Upper lobe of left lung (tissue), 6 donors: ENCODE results near the gene RBM23. TPM values are rescaled to one million over a fixed set of nuclear protein-coding genes. Genes with fewer than 3 reads are reported as not detected.
A peak's percentile ranks its signal among the peaks of the same experiment; 100 is the strongest.

ENCODE experiments used
- ATAC-seq, 2 donors: fragments of 200-7000 bp; cut with Tn5 transposase; one replicate each; pipeline ENCODE4 v1.9.1; 2022; ENCODE audit warnings: mild to moderate bottlenecking in 2 of 2, moderate library complexity in 2 of 2; ENCODE audit not compliant: low FRiP score in 2 of 2
- DNase-seq, 2 donors: peaks; one replicate each; pipeline ENCODE4 v3.0.0-alpha.2; 2019 to 2020
- H3K27ac ChIP-seq, 4 donors: fragments of 200-600 bp; sonication (generic); one replicate each; pipeline ENCODE4 v1.5.1; 2016 to 2019
- H3K27me3 ChIP-seq, 4 donors: fragments of 200-600 bp; sonication (generic); one replicate each; pipeline ENCODE4 v1.5.1; 2017 to 2019
- H3K36me3 ChIP-seq, 4 donors: fragments of 200-600 bp; sonication (generic); one replicate each; pipeline ENCODE4 v1.5.1; 2016 to 2019
- H3K4me1 ChIP-seq, 4 donors: fragments of 200-600 bp; sonication (generic); one replicate each; pipeline ENCODE4 v1.5.1; 2018 to 2019
- H3K4me3 ChIP-seq, 4 donors: fragments of 200-600 bp; sonication (generic); one replicate each; pipeline ENCODE4 v1.5.1; 2017 to 2019; ENCODE audit warnings: mild to moderate bottlenecking in 2 of 4, moderate library complexity in 1 of 4
- H3K9me3 ChIP-seq, 4 donors: fragments of 200-600 bp; sonication (generic); one replicate each; pipeline ENCODE4 v1.5.1; 2018 to 2019
- EP300 ChIP-seq, 4 donors: sonication (generic); formaldehyde crosslinking; IDR thresholded peaks; one replicate each; pipeline ENCODE4 v1.5.1; 2017; ENCODE audit warnings: antibody characterized with exemption in 4 of 4, control low read depth in 2 of 4
- POLR2A ChIP-seq, 4 donors: fragments of 450-650 bp; IDR thresholded peaks; one replicate each; pipeline ENCODE4 v1.5.1; 2016 to 2017; ENCODE audit warnings: antibody characterized with exemption in 4 of 4, mild to moderate bottlenecking in 2 of 4
- POLR2AphosphoS5 ChIP-seq, 2 donors: sonication (generic); formaldehyde crosslinking; IDR thresholded peaks; one replicate each; pipeline ENCODE4 v1.5.1; 2017; ENCODE audit warnings: antibody characterized with exemption in 2 of 2
- WGBS, 2 donors: methylation state at CpG; one replicate each; pipeline ENCODE4 v1.1.5; 2017 to 2018; 5-methylcytosine and 5-hydroxymethylcytosine counted together
- total RNA-seq, 6 donors: library from RNA; depleted of rRNA in 4 of 6; stranded (reverse); fragments of >200 nt in 4 of 6; gene quantifications; one replicate each; pipeline versions ENCODE4 v1.1.0 to v1.2.1, GENCODE V29; 2016 to 2021
- TF ChIP-seq, protein P1 (sequence below), 6 experiments: fragments of 450-650 bp in 4 of 6; fragments of 200-600 bp in 2 of 6; sonication (generic) in 2 of 6; IDR thresholded peaks; one replicate each; pipeline ENCODE4 v1.5.1; 2016 to 2019; ENCODE audit warnings: antibody characterized with exemption in 6 of 6
- donor health status: DM: no; HTN: no; CAD: no; lungs with moderate emphysema.
- donor health status: DM: no; HTN: yes; CAD: no; lungs with severe emphysema.

RBM23 gene
- total RNA-seq, 6 donors from 2014 or later = 63.3 to 96.8 (median 91.9) TPM

DNA sequence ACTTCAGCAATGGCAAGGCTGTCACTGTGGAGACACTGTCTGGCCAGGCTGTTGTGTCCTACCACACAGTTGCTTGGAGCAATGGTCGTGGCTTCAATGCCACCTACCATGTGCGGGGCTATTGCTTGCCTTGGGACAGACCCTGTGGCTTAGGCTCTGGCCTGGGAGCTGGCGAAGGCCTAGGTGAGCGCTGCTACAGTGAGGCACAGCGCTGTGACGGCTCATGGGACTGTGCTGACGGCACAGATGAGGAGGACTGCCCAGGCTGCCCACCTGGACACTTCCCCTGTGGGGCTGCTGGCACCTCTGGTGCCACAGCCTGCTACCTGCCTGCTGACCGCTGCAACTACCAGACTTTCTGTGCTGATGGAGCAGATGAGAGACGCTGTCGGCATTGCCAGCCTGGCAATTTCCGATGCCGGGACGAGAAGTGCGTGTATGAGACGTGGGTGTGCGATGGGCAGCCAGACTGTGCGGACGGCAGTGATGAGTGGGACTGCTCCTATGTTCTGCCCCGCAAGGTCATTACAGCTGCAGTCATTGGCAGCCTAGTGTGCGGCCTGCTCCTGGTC lies 43.1 kb downstream of the RBM23 start:
- DNase-seq (no peak), ATAC-seq (no peak)
- peaks cover 42 to 65% (median 55%) of the 10 kb centered on the region in 4 donors for H3K36me3 ChIP-seq
- TF ChIP-seq POLR2A (IDR thresholded peaks at IDR 0.05) (no peak), POLR2AphosphoS5 (IDR thresholded peaks at IDR 0.05) (no peak), EP300 (IDR thresholded peaks at IDR 0.05) (no peak)
- TF ChIP-seq, protein P1, sequence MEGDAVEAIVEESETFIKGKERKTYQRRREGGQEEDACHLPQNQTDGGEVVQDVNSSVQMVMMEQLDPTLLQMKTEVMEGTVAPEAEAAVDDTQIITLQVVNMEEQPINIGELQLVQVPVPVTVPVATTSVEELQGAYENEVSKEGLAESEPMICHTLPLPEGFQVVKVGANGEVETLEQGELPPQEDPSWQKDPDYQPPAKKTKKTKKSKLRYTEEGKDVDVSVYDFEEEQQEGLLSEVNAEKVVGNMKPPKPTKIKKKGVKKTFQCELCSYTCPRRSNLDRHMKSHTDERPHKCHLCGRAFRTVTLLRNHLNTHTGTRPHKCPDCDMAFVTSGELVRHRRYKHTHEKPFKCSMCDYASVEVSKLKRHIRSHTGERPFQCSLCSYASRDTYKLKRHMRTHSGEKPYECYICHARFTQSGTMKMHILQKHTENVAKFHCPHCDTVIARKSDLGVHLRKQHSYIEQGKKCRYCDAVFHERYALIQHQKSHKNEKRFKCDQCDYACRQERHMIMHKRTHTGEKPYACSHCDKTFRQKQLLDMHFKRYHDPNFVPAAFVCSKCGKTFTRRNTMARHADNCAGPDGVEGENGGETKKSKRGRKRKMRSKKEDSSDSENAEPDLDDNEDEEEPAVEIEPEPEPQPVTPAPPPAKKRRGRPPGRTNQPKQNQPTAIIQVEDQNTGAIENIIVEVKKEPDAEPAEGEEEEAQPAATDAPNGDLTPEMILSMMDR (IDR thresholded peaks at IDR 0.05) = no peak
- no peaks in the 10 kb centered on the region for H3K27me3 ChIP-seq
- H3K9me3 ChIP-seq = no peaks in the 10 kb centered on the region
- no peak overlapping the region for H3K4me3 ChIP-seq
- peaks cover 10 to 27% (median 17%) of the 10 kb centered on the region in 4 donors for H3K4me1 ChIP-seq
- 98 to 100% methylated on average over 13 to 18 of the region's 20 CpGs for WGBS, 2 donors
- no peak overlapping the region for H3K27ac ChIP-seq

DNA sequence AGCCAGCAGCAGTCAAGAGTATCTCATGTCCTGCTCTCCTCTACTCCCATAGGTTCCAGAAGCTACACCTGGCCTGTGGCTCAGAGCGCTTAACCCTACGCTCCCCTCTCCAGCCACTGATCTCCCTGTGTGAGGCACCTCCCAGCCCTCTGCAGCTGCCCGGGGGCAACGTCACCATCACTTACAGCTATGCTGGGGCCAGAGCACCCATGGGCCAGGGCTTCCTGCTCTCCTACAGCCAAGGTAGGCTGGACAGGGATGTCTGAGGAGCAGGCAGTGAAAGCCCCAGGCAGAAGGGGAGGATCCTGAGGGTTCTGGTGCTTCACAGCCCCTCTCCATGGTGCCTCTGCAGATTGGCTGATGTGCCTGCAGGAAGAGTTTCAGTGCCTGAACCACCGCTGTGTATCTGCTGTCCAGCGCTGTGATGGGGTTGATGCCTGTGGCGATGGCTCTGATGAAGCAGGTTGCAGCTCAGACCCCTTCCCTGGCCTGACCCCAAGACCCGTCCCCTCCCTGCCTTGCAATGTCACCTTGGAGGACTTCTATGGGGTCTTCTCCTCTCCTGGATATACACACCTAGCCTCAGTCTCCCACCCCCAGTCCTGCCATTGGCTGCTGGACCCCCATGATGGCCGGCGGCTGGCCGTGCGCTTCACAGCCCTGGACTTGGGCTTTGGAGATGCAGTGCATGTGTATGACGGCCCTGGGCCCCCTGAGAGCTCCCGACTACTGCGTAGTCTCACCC lies 43.8 kb downstream of the RBM23 start:
- Histone ChIP-seq H3K36me3 (peaks cover 42 to 65% (median 55%) of the 10 kb centered on the region in 4 donors), H3K4me3 (no peak overlapping the region), H3K9me3 (no peaks in the 10 kb centered on the region), H3K4me1 (peaks cover 16 to 33% (median 23%) of the 10 kb centered on the region in 4 donors), H3K27me3 (no peaks in the 10 kb centered on the region), H3K27ac (no peak overlapping the region)
- ATAC-seq (no peak), DNase-seq (peak in 1 of 2 donors; percentile 73)
- TF ChIP-seq EP300 (IDR thresholded peaks at IDR 0.05) (no peak), POLR2AphosphoS5 (IDR thresholded peaks at IDR 0.05) (no peak), POLR2A (IDR thresholded peaks at IDR 0.05) (no peak)
- TF ChIP-seq, protein P1 (IDR thresholded peaks at IDR 0.05) = no peak
- WGBS, 2 donors = 95 to 100% methylated on average over 6 to 15 of the region's 15 CpGs

DNA sequence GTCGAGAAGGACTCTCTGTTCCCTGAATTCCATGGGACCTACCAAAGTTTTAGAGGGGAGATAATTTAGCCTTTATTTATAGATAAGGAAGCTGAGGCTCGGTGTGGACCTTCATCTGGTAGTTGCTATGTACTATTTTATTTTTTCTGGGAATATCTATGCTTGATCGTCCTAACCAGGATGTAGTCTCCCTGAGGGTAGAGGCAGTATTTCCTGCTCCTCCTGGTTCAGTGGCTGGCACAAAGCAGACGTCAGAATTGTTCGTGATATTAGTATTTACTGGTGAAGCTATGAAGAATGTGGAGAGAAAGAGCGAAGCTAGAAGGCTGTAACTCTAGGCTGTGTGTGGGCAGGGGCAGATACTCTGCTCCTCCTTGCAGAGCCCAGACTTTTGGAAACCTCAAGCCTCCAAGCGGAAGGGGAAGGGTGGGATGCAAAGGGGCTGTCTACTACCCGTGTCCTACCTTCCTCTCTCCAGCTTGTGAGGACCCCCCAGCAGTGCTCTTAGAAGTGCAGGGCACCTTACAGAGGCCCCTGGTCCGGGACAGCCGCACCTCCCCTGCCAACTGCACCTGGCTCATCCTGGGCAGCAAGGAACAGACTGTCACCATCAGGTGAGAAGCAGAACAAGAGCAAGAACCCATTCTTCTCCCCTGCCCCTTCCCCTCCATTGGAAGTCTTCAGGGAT lies 46.0 kb downstream of the RBM23 start:
- WGBS, 2 donors = 42 to 50% methylated on average over 10 of the region's 10 CpGs
- TF ChIP-seq EP300 (IDR thresholded peaks at IDR 0.05) = no peak
- TF ChIP-seq POLR2AphosphoS5 (IDR thresholded peaks at IDR 0.05) = no peak
- TF ChIP-seq, protein P1 (IDR thresholded peaks at IDR 0.05) = no peak
- no peak for TF ChIP-seq POLR2A (IDR thresholded peaks at IDR 0.05)
- Histone ChIP-seq H3K4me3 (peak overlapping the region; percentile 75 to 89 (median 86)), H3K4me1 (peaks cover 22 to 37% (median 26%) of the 10 kb centered on the region in 4 donors), H3K36me3 (peaks cover 38 to 49% (median 48%) of the 10 kb centered on the region in 4 donors), H3K27me3 (no peaks in the 10 kb centered on the region), H3K27ac (peak overlapping the region; percentile 98 to 100 (median 99)), H3K9me3 (no peaks in the 10 kb centered on the region)
- DNase-seq = no peak
- ATAC-seq = no peak

DNA sequence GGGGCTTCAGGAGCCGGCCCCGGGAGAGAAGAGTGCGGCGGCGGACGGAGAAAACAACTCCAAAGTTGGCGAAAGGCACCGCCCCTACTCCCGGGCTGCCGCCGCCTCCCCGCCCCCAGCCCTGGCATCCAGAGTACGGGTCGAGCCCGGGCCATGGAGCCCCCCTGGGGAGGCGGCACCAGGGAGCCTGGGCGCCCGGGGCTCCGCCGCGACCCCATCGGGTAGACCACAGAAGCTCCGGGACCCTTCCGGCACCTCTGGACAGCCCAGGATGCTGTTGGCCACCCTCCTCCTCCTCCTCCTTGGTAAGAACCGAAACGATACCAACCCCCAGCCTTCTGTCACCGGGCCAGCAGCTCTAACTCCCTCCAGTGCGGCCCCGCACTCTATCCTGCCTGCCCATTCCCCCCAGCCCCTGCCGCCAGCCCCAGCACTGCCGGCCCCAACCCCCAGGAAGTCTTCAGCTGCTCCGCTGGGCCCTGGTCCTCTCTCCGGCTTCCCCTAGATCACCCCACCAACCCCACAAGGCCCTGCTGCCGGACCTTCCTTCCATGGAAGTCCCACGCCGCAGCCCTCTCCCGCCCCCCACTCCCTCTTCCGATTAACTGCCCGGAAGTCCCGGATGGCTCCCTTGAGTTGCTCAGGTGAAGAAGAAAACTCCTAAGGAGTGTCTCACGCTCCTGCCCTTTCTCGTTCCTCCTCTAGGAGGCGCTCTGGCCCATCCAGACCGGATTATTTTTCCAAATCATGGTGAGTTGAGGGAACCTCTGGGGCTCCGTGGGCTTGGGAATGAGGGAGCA lies 46.7 kb downstream of the RBM23 start:
- peak in 1 of 2 donors; percentile 88 for DNase-seq
- H3K36me3 ChIP-seq = peaks cover 31 to 42% (median 40%) of the 10 kb centered on the region in 4 donors
- ATAC-seq = peak; percentile 86
- TF ChIP-seq POLR2AphosphoS5 (IDR thresholded peaks at IDR 0.05) = peak in 1 of 2 donors; percentile 64
- TF ChIP-seq, protein P1 (IDR thresholded peaks at IDR 0.05) = peak; percentile 88 to 95 (median 92)
- no peak for TF ChIP-seq EP300 (IDR thresholded peaks at IDR 0.05)
- WGBS, 2 donors = 0 to 5% methylated on average over 11 to 25 of the region's 45 CpGs
- peak overlapping the region; percentile 98 to 100 (median 99) for H3K27ac ChIP-seq
- peak overlapping the region; percentile 75 to 89 (median 86) for H3K4me3 ChIP-seq
- no peaks in the 10 kb centered on the region for H3K9me3 ChIP-seq
- H3K27me3 ChIP-seq = no peaks in the 10 kb centered on the region
- H3K4me1 ChIP-seq = peaks cover 22 to 37% (median 26%) of the 10 kb centered on the region in 4 donors
